Islet precursor cell (in vitro differentiated cells): ENCODE results near the gene TMPRSS4.

Experiments used
- DNase-seq: peaks from one replicate; pipeline ENCODE4 v3.0.0-alpha.2; 2018

The TMPRSS4 gene

GRCh38 chr11:118081241-118081958 lies 4.5 kb downstream of the TMPRSS4 start:
- no peak for DNase-seq

GRCh38 chr11:118082880-118083552 lies 6.1 kb downstream of the TMPRSS4 start:
- no peak for DNase-seq

GRCh38 chr11:118084247-118084646 lies 7.4 kb downstream of the TMPRSS4 start:
- no peak for DNase-seq

GRCh38 chr11:118084656-118085055 lies 7.8 kb downstream of the TMPRSS4 start:
- no peak for DNase-seq

- DNase-seq: no peak
These were observed 10.3 kb downstream of the TMPRSS4 start, which contains the start of gene SMIM35 for GRCh38 chr11:118086913-118087768. Gene SMIM35 (minus strand): TSS chr11:118086963. CDS start chr11:118086757, 206 bp downstream.

GRCh38 chr11:118087931-118088330 lies 11.1 kb downstream of the TMPRSS4 start:
- DNase-seq: no peak

GRCh38 chr11:118088531-118088930 lies 11.7 kb downstream of the TMPRSS4 start:
- no peak for DNase-seq

- DNase-seq: no peak
These were observed 13.8 kb downstream of the TMPRSS4 start for GRCh38 chr11:118090545-118091162.

- no peak for DNase-seq
These were observed 14.8 kb downstream of the TMPRSS4 start for GRCh38 chr11:118091690-118092089.

- DNase-seq: no peak
These were observed 16.2 kb downstream of the TMPRSS4 start for GRCh38 chr11:118092907-118093571.

GRCh38 chr11:118095493-118095892 lies 18.6 kb downstream of the TMPRSS4 start:
- no peak for DNase-seq

- no peak for DNase-seq
These were observed 19.1 kb downstream of the TMPRSS4 start for GRCh38 chr11:118095967-118096367.

- DNase-seq: peak; percentile 69
These were observed 22.3 kb downstream of the TMPRSS4 start for GRCh38 chr11:118098996-118099837.

- DNase-seq: no peak
These were observed 23.1 kb downstream of the TMPRSS4 start for GRCh38 chr11:118099838-118100556.

GRCh38 chr11:118100691-118101232 lies 23.9 kb downstream of the TMPRSS4 start:
- DNase-seq: no peak

- no peak for DNase-seq
These were observed 25.9 kb downstream of the TMPRSS4 start for GRCh38 chr11:118102721-118103261.

GRCh38 chr11:118104491-118104890 lies 27.6 kb downstream of the TMPRSS4 start:
- no peak for DNase-seq

- DNase-seq: no peak
These were observed 28.9 kb downstream of the TMPRSS4 start for GRCh38 chr11:118105657-118106305.

- no peak for DNase-seq
These were observed 30.0 kb downstream of the TMPRSS4 start for GRCh38 chr11:118106789-118107335.
